Neural crest cell (in vitro differentiated cells): ENCODE data around the gene MAOB. TPM values are rescaled to one million over a fixed set of nuclear protein-coding genes. Genes with fewer than 3 reads are reported as not detected.
"Not testable (repeated sequence)": the region's sequence is repeated elsewhere in the genome, so short reads cannot be mapped to it uniquely, and the experiment has no call there.

ENCODE experiments used
- DNase-seq: peaks from one replicate; pipeline ENCODE4 v3.0.0; 2021; ENCODE audit warnings: low read depth, mixed read lengths, low spot score
- H3K27ac Mint-ChIP-seq: one replicate; pipeline ENCODE4 v1.8.0; 2021; ENCODE audit warnings: mild to moderate bottlenecking, mixed read lengths; ENCODE audit not compliant: unreplicated experiment
- H3K27me3 Mint-ChIP-seq: 2 replicates; pipeline ENCODE4 v1.8.0; 2021; ENCODE audit warnings: low read depth, mild to moderate bottlenecking, mixed read lengths
- H3K36me3 Mint-ChIP-seq: 2 replicates; pipeline ENCODE4 v1.8.0; 2021; ENCODE audit warnings: low read depth, mild to moderate bottlenecking, mixed read lengths
- H3K4me1 Mint-ChIP-seq: 2 replicates; pipeline ENCODE4 v1.8.0; 2021; ENCODE audit warnings: mixed read lengths
- H3K4me3 Mint-ChIP-seq: one replicate; pipeline ENCODE4 v1.8.0; 2021; ENCODE audit warnings: mild to moderate bottlenecking, mixed read lengths
- H3K9me3 Mint-ChIP-seq: 2 replicates; pipeline ENCODE4 v1.8.0; 2021; ENCODE audit warnings: mixed read lengths
- CTCF ChIP-seq: fragments of 200-600 bp; sonication (generic); conservative IDR thresholded peaks from 2 replicates; pipeline ENCODE4 v1.5.0; 2021; ENCODE audit warnings: antibody characterized with exemption, mild to moderate bottlenecking
- total RNA-seq: library from RNA; stranded (reverse); gene quantifications from 2 replicates; pipeline ENCODE4 v1.2.1, GENCODE V29; 2021

Gene MAOB
- total RNA-seq, 1 donor from 2014 or later, result 0.98 TPM

- DNase-seq, result no peak
- Mint-ChIP-seq H3K4me1 (no peaks in the 10 kb centered on the region), H3K27me3 (no peaks in the 10 kb centered on the region), H3K27ac (peak overlapping the region; percentile 27), H3K9me3 (peaks cover 2% of the 10 kb centered on the region), H3K4me3 (no peak overlapping the region), H3K36me3 (no peaks in the 10 kb centered on the region)
- TF ChIP-seq CTCF, result no peak
These were observed 146.7 kb downstream of the MAOB start for GRCh38 chrX:43735534-43735933.

- Mint-ChIP-seq H3K27me3 (no peaks in the 10 kb centered on the region), H3K27ac (no peak overlapping the region)
- TF ChIP-seq CTCF, result no peak
These were observed 147.8 kb downstream of the MAOB start for GRCh38 chrX:43734444-43734843.

GRCh38 chrX:43733699-43734098, 148.6 kb downstream of the MAOB start:
- peaks cover 4% of the 10 kb centered on the region for H3K9me3 Mint-ChIP-seq
- H3K27ac Mint-ChIP-seq, result no peak overlapping the region

More at GRCh38 chrX:43734444-43734843, 147.8 kb downstream of the MAOB start:
- H3K4me3 Mint-ChIP-seq, result no peak overlapping the region
- peaks cover 2% of the 10 kb centered on the region for H3K9me3 Mint-ChIP-seq
- no peaks in the 10 kb centered on the region for H3K36me3 Mint-ChIP-seq
- no peaks in the 10 kb centered on the region for H3K4me1 Mint-ChIP-seq
- no peak for DNase-seq

GRCh38 chrX:43731086-43731485, 151.2 kb downstream of the MAOB start:
- Mint-ChIP-seq H3K4me1 (no peaks in the 10 kb centered on the region), H3K4me3 (no peak overlapping the region), H3K27ac (no peak overlapping the region), H3K27me3 (no peaks in the 10 kb centered on the region), H3K9me3 (peaks cover 4% of the 10 kb centered on the region), H3K36me3 (no peaks in the 10 kb centered on the region)
- no peak for TF ChIP-seq CTCF
- no peak for DNase-seq

More at GRCh38 chrX:43733699-43734098, 148.6 kb downstream of the MAOB start:
- no peak for TF ChIP-seq CTCF
- DNase-seq, result no peak
- Mint-ChIP-seq H3K4me3 (no peak overlapping the region), H3K27me3 (no peaks in the 10 kb centered on the region), H3K4me1 (no peaks in the 10 kb centered on the region), H3K36me3 (no peaks in the 10 kb centered on the region)

- TF ChIP-seq CTCF, result no peak
- Mint-ChIP-seq H3K27ac (no peak overlapping the region), H3K36me3 (peaks cover 2% of the 10 kb centered on the region), H3K27me3 (no peaks in the 10 kb centered on the region), H3K4me1 (no peaks in the 10 kb centered on the region), H3K9me3 (peaks cover 4% of the 10 kb centered on the region), H3K4me3 (no peak overlapping the region)
- DNase-seq, result no peak
These were observed 153.3 kb downstream of the MAOB start for GRCh38 chrX:43728966-43729365.

- TF ChIP-seq CTCF, result no peak
These were observed 154.2 kb downstream of the MAOB start for GRCh38 chrX:43728002-43728401.

GRCh38 chrX:43727254-43727653, 155.0 kb downstream of the MAOB start:
- not testable (repeated sequence) for H3K9me3 Mint-ChIP-seq

More at GRCh38 chrX:43728002-43728401, 154.2 kb downstream of the MAOB start:
- Mint-ChIP-seq H3K36me3 (peaks cover 2% of the 10 kb centered on the region), H3K9me3 (peaks cover 4% of the 10 kb centered on the region), H3K27me3 (no peaks in the 10 kb centered on the region), H3K4me3 (no peak overlapping the region), H3K27ac (no peak overlapping the region), H3K4me1 (no peaks in the 10 kb centered on the region)
- DNase-seq, result no peak

GRCh38 chrX:43725227-43725626, 157.0 kb downstream of the MAOB start:
- DNase-seq, H3K4me3 Mint-ChIP-seq, H3K9me3 Mint-ChIP-seq, H3K36me3 Mint-ChIP-seq, H3K4me1 Mint-ChIP-seq, H3K27ac Mint-ChIP-seq, H3K27me3 Mint-ChIP-seq: not testable (repeated sequence)

More at GRCh38 chrX:43727254-43727653, 155.0 kb downstream of the MAOB start:
- not testable (repeated sequence) for H3K4me1 Mint-ChIP-seq, H3K36me3 Mint-ChIP-seq, H3K27ac Mint-ChIP-seq, DNase-seq, H3K27me3 Mint-ChIP-seq, H3K4me3 Mint-ChIP-seq
